Retinal pigment epithelial cell (primary cell): ENCODE results near the gene HLA-DQA1.
"Not testable (repeated sequence)": the region's sequence is repeated elsewhere in the genome, so short reads cannot be mapped to it uniquely, and the experiment has no call there.

Source experiments
- DNase-seq: peaks from one replicate; pipeline ENCODE4 v3.0.0-alpha.2; 2010; ENCODE audit warnings: low read depth
- H3K4me3 ChIP-seq: 2 replicates; pipeline ENCODE4 v1.5.1; 2011; ENCODE audit warnings: mild to moderate bottlenecking, low read length, control low read depth, moderate library complexity
- CTCF ChIP-seq: conservative IDR thresholded peaks from 2 replicates; pipeline ENCODE4 v1.5.1; 2011; ENCODE audit warnings: low read depth, low read length, control low read depth, inconsistent platforms

Gene HLA-DQA1

GRCh38 chr6:32635526-32636123 is 1.6 kb upstream of the HLA-DQA1 start:
- no peak for DNase-seq
- H3K4me3 ChIP-seq, result no peak overlapping the region

GRCh38 chr6:32637883-32638282 is 677 bp downstream of the HLA-DQA1 start:
- no peak for DNase-seq
- H3K4me3 ChIP-seq, result no peak overlapping the region
- no peak for TF ChIP-seq CTCF

More at GRCh38 chr6:32635526-32636123, 1.6 kb upstream of the HLA-DQA1 start:
- TF ChIP-seq CTCF, result no peak

GRCh38 chr6:32638532-32639219 is 1.5 kb downstream of the HLA-DQA1 start:
- no peak for TF ChIP-seq CTCF
- no peak overlapping the region for H3K4me3 ChIP-seq

GRCh38 chr6:32639440-32640394 is 2.5 kb downstream of the HLA-DQA1 start:
- TF ChIP-seq CTCF, result no peak
- no peak for DNase-seq
- H3K4me3 ChIP-seq, result no peak overlapping the region

More at GRCh38 chr6:32638532-32639219, 1.5 kb downstream of the HLA-DQA1 start:
- DNase-seq, result no peak

GRCh38 chr6:32641122-32641521 is 3.9 kb downstream of the HLA-DQA1 start:
- no peak overlapping the region for H3K4me3 ChIP-seq
- no peak for TF ChIP-seq CTCF
- no peak for DNase-seq

GRCh38 chr6:32641785-32642719 is 4.8 kb downstream of the HLA-DQA1 start:
- DNase-seq, result not testable (repeated sequence)

More at GRCh38 chr6:32641785-32642719, 4.8 kb downstream of the HLA-DQA1 start:
- H3K4me3 ChIP-seq, result not testable (repeated sequence)
